Fibroblast of skin of back (primary cell): Measurements from ENCODE around the gene SHLD1.
"Not testable (repeated sequence)": the region's sequence is repeated elsewhere in the genome, so short reads cannot be mapped to it uniquely, and the experiment has no call there.

Experiments used
- DNase-seq: peaks from one replicate; pipeline ENCODE4 v3.0.0-alpha.2; 2013

Gene SHLD1

GRCh38 chr20:5781798-5782750 lies 31.9 kb downstream of the SHLD1 start:
- no peak for DNase-seq

GRCh38 chr20:5784735-5785134 lies 34.5 kb downstream of the SHLD1 start:
- no peak for DNase-seq

- no peak for DNase-seq
Measured at GRCh38 chr20:5785146-5785545, 34.9 kb downstream of the SHLD1 start.

GRCh38 chr20:5786930-5787795 lies 37.0 kb downstream of the SHLD1 start:
- peak; percentile 41 for DNase-seq

GRCh38 chr20:5787796-5788165 lies 37.6 kb downstream of the SHLD1 start:
- DNase-seq: no peak

GRCh38 chr20:5788385-5788895 lies 38.2 kb downstream of the SHLD1 start:
- DNase-seq: peak; percentile 79

- DNase-seq: no peak
Measured at GRCh38 chr20:5789827-5790226, 39.6 kb downstream of the SHLD1 start.

- DNase-seq: no peak
Measured at GRCh38 chr20:5793916-5794315, 43.7 kb downstream of the SHLD1 start.

GRCh38 chr20:5796331-5797040 lies 46.3 kb downstream of the SHLD1 start:
- DNase-seq: no peak

GRCh38 chr20:5797165-5797564 lies 47.0 kb downstream of the SHLD1 start:
- no peak for DNase-seq

- no peak for DNase-seq
Measured at GRCh38 chr20:5797843-5798462, 47.8 kb downstream of the SHLD1 start.

- DNase-seq: not testable (repeated sequence)
Measured at GRCh38 chr20:5803754-5804303, 53.6 kb downstream of the SHLD1 start.

GRCh38 chr20:5806457-5807263 lies 56.5 kb downstream of the SHLD1 start:
- DNase-seq: no peak

GRCh38 chr20:5807431-5807830 lies 57.2 kb downstream of the SHLD1 start:
- no peak for DNase-seq

GRCh38 chr20:5808901-5809300 lies 58.7 kb downstream of the SHLD1 start:
- no peak for DNase-seq

GRCh38 chr20:5809495-5809894 lies 59.3 kb downstream of the SHLD1 start:
- no peak for DNase-seq

GRCh38 chr20:5810800-5811422 lies 60.7 kb downstream of the SHLD1 start:
- no peak for DNase-seq

- no peak for DNase-seq
Measured at GRCh38 chr20:5811746-5812145, 61.5 kb downstream of the SHLD1 start.

- DNase-seq: no peak
Measured at GRCh38 chr20:5818346-5818681, 68.1 kb downstream of the SHLD1 start.

GRCh38 chr20:5820738-5821137 lies 70.5 kb downstream of the SHLD1 start:
- DNase-seq: no peak
